Stimulated activated CD8-positive, alpha-beta memory T cell treated with anti-CD3 and anti-CD28 coated beads, Interleukin-15, amount 100 ng/mL, for 4 hours (primary cell): ENCODE results near the gene THBS2.
"Not testable (repeated sequence)": the region's sequence is repeated elsewhere in the genome, so short reads cannot be mapped to it uniquely, and the experiment has no call there.

Source experiments
- DNase-seq, 2 donors: peaks; one replicate each; pipeline ENCODE4 v3.0.0-alpha.2; 2020; ENCODE audit warnings: low read depth in 2 of 2

The THBS2 gene

GRCh38 chr6:169230946-169231789 is 22.5 kb downstream of the THBS2 start:
- no peak for DNase-seq

- no peak for DNase-seq
These were observed 23.4 kb downstream of the THBS2 start for GRCh38 chr6:169230322-169230665.

DNA sequence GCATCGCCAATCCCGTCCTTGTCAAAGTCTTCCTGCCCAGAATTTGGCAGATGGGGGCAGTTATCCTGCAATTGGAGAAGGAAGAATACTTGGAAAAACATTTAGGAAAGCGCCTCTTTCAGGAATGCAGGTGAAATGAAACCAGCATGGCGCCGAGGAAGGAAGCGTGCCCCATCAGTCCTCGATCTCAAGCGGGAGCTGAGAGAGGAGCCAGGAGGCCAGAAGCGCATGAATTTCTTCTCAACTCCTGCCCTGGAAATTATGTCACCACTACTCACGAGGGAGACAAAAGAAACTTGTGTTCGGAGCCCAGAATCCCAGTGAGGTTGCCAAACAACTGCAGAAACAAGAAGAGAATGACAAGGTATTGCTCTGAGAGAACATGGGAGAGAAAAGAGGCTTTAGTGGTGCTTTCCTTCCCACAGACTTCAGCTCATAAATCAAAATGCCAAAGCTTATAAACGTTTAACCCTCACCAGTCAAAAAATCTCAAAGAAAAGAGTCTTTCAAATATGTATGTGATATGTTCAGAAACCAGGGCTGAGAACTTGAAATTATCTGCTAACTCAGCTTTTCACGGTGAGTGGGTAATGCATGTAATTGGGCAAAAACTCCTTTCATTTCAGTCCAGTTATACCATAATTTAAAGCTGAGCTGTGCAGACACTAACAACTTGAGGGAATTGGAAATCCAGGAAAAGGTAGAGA is 23.9 kb downstream of the THBS2 start:
- no peak for DNase-seq

DNA sequence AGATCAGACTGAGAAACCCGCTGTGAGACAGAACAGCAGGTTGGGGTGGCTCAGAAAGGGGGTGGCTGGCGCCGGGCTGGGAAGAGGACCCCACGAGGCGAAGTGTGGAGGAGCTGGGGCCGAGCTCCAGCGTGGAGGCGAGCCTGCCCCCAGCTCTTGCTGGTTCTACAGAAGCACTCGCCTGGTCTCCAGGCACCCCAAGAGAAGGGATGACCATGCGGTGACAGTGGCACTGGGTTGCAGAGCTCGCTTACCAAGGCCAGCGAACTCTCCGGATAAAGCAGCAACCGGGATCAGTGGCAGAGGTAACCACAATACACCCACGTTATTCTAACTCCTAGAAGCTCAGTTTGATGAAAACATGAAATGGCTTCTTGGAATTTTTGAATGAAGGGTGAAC is 26.5 kb downstream of the THBS2 start:
- DNase-seq: no peak

GRCh38 chr6:169225887-169226286 is 27.8 kb downstream of the THBS2 start:
- DNase-seq: no peak

- no peak for DNase-seq
These were observed 28.5 kb downstream of the THBS2 start for GRCh38 chr6:169225131-169225576.

DNA sequence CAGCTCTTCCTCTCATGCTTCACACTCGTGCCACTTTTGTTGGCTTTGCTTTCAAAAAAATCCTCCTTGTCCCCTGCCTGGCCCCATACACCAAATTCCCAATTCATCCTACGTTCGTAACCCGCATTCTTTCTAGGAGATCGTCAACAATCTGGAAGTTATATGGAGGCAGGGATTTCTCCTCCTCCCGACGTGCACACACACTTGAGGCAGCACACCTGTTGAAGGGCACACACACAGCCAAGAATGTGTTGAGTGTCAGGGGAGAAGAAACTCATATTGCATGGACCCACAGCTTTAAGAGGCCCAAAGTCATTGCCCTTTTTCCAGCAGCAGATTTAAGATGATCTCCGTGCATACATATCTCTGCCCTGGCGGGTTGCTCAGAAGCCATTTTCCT is 28.9 kb downstream of the THBS2 start:
- no peak for DNase-seq

GRCh38 chr6:169224185-169224695 is 29.4 kb downstream of the THBS2 start:
- DNase-seq: no peak

- no peak for DNase-seq
These were observed 30.6 kb downstream of the THBS2 start for GRCh38 chr6:169223006-169223405.

DNA sequence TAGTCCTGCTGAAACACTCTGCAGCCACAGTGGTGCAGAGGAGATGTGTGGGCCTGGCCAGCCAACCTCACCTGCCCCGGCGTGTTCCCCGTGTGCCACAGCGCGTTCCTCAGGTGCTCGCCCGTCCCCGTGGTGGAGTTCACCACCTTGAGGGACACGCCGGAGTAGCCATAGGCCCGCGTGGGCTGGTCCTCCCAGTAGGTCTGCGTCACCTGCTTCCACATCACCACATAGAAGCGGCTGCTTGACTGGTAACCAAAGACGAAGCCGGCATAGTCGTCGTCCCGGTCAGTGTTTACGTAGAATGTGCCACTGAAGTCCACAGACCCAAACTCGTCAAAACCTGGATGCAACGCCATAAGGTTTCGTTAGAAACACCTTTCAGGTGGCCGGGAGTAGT is 31.5 kb downstream of the THBS2 start:
- DNase-seq: no peak

GRCh38 chr6:169221264-169221663 is 32.4 kb downstream of the THBS2 start:
- DNase-seq: no peak

GRCh38 chr6:169220068-169220964 is 33.3 kb downstream of the THBS2 start:
- no peak for DNase-seq

- no peak for DNase-seq
These were observed 35.7 kb downstream of the THBS2 start for GRCh38 chr6:169217972-169218371.

- no peak for DNase-seq
These were observed 36.8 kb downstream of the THBS2 start for GRCh38 chr6:169216830-169217229.

- no peak for DNase-seq
These were observed 38.4 kb downstream of the THBS2 start for GRCh38 chr6:169215201-169215681.

DNA sequence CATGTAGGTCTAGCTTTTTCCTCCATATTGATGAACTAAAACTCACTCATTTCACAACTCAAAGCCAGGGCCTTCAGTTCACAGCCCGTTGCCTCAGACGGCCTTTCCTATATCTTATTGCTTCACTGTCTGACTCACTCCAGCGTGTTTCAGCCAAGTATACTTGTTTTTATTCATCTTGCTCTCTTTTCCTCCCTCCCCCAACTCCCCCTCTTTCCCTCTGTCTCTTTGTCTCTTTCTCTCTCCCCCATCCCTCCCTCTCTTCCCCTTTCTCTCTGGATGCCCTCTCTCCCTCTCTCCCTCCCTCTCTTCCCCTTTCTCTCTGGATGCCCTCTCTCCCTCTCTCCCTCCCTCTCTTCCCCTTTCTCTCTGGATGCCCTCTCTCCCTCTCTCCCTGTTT is 38.9 kb downstream of the THBS2 start:
- DNase-seq: not testable (repeated sequence)

- DNase-seq: no peak
These were observed 39.7 kb downstream of the THBS2 start for GRCh38 chr6:169213814-169214520.

DNA sequence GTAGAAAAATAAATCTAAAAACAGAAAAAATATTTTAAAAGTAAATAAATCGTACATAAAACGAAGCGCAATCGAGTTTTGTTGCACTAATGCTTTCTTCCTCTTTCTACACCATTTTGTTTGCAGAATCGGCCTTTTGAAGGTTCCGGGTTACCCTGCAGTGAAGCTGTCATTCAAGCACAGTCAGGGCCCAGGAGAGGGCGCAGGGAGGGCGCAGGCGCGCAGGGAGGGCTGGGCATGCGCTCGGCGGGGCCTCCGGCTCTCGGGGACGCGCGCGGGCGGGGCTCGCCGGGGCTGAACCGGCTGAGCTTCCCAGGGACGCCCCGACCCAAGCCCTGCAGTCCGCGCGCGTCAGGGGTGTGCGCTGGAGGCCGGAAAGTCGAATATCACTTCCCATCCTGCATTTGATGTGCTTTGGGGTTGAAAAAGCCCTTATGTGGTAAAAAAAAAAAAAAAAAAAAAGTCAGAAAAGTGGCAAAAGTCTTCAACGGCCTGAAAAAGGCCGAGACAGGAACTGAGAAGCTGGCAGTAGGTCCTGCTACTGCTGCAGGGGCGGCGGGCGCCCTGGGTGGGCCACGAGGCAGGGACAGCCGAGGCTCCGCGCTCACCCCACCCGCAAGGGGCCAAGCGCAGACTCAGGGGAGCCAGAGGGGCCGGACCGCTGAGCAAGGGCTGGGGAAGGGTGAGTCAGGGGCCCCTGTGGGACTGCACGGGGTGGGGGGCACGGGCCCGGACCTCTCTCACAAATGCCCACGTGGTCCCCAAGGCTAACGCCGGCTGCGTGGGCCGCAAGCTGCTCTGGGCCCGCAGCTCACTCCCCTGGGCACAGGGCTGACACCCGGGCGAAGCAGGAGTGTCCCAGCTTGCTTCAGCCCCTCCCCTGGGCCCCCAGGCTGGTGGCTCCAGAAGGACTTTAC is 40.5 kb downstream of the THBS2 start:
- DNase-seq: peak; percentile 72 to 77

- no peak for DNase-seq
These were observed 41.2 kb downstream of the THBS2 start for GRCh38 chr6:169212436-169212835.

DNA sequence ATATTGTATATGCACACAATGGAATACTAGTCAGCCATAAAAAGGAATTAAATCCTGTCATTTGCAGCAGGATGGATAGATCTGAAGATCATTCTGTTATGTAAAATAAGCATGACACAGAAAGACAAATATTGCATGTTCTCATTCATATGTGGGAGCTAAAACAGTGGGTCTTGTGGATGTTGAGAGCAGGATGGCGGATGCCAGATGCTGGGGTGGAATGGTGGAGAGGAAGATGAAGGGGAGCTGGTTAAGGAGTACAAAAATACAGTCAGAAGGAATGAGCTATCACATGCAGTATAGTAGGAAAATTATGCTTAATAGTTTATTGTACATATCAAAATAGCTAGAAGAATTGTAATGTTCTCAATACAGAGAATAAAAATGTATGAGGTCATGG is 41.8 kb downstream of the THBS2 start:
- DNase-seq: no peak
